Panc1 (cell line): ENCODE data around the gene KCNAB1. TPM values are rescaled to one million over a fixed set of nuclear protein-coding genes. Genes with fewer than 3 reads are reported as not detected.

ENCODE experiments used
- ATAC-seq: fragments of 200-7000 bp; cut with Tn5 transposase; 2 replicates; pipeline ENCODE4 v1.9.1; 2020; ENCODE audit warnings: mild to moderate bottlenecking, moderate library complexity
- BruUV-seq: library from RNA; stranded (reverse); fragments of 400-500 nt; replicated peaks from 2 replicates; lab custom pipeline; 2021; lab: Mats Ljungman, UMichigan
- CTCF ChIA-PET: fragments of 300-600 bp; sonication (Branson Sonifier 250); formaldehyde crosslinking; loops from one replicate; lab custom pipeline; 2022; ENCODE audit warnings: antibody characterized with exemption; lab: Charles Lee
- POLR2A ChIA-PET: fragments of 300-600 bp; sonication (Branson Sonifier 250); formaldehyde crosslinking; loops from one replicate; lab custom pipeline; 2022; ENCODE audit warnings: antibody characterized with exemption; lab: Charles Lee
- DNase-seq: peaks from one replicate; pipeline ENCODE4 v3.0.0-alpha.2; 2010; ENCODE audit warnings: low read depth, low spot score
- H3K27ac ChIP-seq: 2 replicates; pipeline ENCODE4 v1.5.1; 2011; ENCODE audit warnings: mild to moderate bottlenecking, low read length, inconsistent platforms
- H3K27me3 ChIP-seq: fragments of 200-500 bp; sonication (Bioruptor generic); 2 replicates; pipeline ENCODE4 v1.6.0; 2014; ENCODE audit warnings: low read length, inconsistent platforms; ENCODE audit not compliant: control insufficient read depth, insufficient read depth
- H3K36me3 ChIP-seq: fragments of 200-500 bp; sonication (Bioruptor generic); 2 replicates; pipeline ENCODE4 v1.5.1; 2014; ENCODE audit warnings: inconsistent platforms, mild to moderate bottlenecking, low read length, moderate library complexity; ENCODE audit not compliant: control insufficient read depth, insufficient read depth
- H3K4me1 ChIP-seq: 2 replicates; pipeline ENCODE4 v1.5.1; 2011; ENCODE audit warnings: inconsistent platforms, mild to moderate bottlenecking, low read length, moderate library complexity; ENCODE audit not compliant: control insufficient read depth, insufficient read depth
- H3K4me3 ChIP-seq, 2 experiments: 2 replicates each; pipeline ENCODE4 v1.5.1; 2011 to 2012; ENCODE audit warnings: low read depth in 2 of 2, low read length in 2 of 2, mild to moderate bottlenecking in 2 of 2, inconsistent platforms in 1 of 2, moderate library complexity in 1 of 2
- H3K9me3 ChIP-seq: fragments of 200-500 bp; sonication (Bioruptor generic); 2 replicates; pipeline ENCODE4 v1.5.1; 2014; ENCODE audit warnings: low read depth, mild to moderate bottlenecking, inconsistent platforms, low read length, moderate library complexity; ENCODE audit not compliant: control insufficient read depth, insufficient read depth
- POLR2AphosphoS5 ChIP-seq: IDR thresholded peaks from 2 replicates; pipeline ENCODE4 v1.6.1; 2012; ENCODE audit warnings: mild to moderate bottlenecking, low read depth, low read length, moderate library complexity
- SIN3A ChIP-seq: IDR thresholded peaks from 2 replicates; pipeline ENCODE4 v1.6.1; 2012; ENCODE audit warnings: low read depth, mild to moderate bottlenecking, low read length, moderate library complexity, borderline replicate concordance; ENCODE audit not compliant: insufficient read depth
- TCF7L2 ChIP-seq: IDR thresholded peaks from 2 replicates; pipeline ENCODE4 v1.6.1; 2011; ENCODE audit warnings: mild to moderate bottlenecking, low read depth, low read length, inconsistent platforms
- in situ Hi-C: cut with HindIII; loops from 2 replicates; pipeline ENCODE4 v1.10.0; 2016; ENCODE audit warnings: low sequenced_read_pairs, low pct_unique_long_range_greater_than_20kb
- intact Hi-C: fragments of 100-400 bp; cut with micrococcal nuclease; formaldehyde crosslinking; loops from one replicate; pipeline ENCODE4 v1.10.0; 2022; ENCODE audit not compliant: unreplicated experiment
- total RNA-seq: library from RNA; stranded (reverse); gene quantifications from one replicate; pipeline ENCODE4 v1.2.1, GENCODE V29; 2021; ENCODE audit not compliant: unreplicated experiment
- TF ChIP-seq, protein P1 (sequence below): fragments of 450-650 bp; IDR thresholded peaks from 2 replicates; pipeline ENCODE4 v1.5.1; 2017; ENCODE audit warnings: mild to moderate bottlenecking
- TF ChIP-seq, protein P2 (sequence below), 2 experiments: IDR thresholded peaks; 2 replicates each; pipeline ENCODE4 v1.6.1; 2011 to 2012; ENCODE audit warnings: low read depth in 2 of 2, control low read depth in 1 of 2, low read length in 1 of 2, mild to moderate bottlenecking in 1 of 2, moderate library complexity in 1 of 2; ENCODE audit not compliant: insufficient read depth in 1 of 2

Gene KCNAB1
- total RNA-seq, 1 experiment from 2014 or later, result not detected

DNA sequence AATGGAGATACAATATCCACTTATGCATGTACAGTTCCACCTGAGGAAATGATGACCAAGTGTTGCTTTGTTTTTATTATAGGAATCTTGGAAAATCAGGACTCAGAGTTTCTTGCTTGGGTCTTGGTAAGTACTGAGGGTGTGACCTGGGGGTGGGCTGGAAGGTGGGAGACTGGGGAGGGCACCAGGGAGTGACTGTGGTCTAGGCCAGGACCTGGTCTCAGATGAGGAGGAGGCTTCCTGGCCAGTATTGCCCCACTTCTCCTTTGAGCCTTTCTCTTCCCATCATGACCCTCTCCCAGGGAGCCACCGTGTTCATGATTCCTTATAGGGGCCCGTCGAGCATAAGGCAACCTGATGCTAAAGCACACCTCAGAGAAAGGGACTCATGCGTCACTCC, 301.2 kb downstream of the KCNAB1 start:
- H3K27me3 ChIP-seq, result no peaks in the 10 kb centered on the region; the same call in 1 of the 2 replicates
- ChIA-PET CTCF (no interaction called here), POLR2A (no interaction called here)
- no peaks in the 10 kb centered on the region for H3K36me3 ChIP-seq
- no peak for ATAC-seq
- no peaks in the 10 kb centered on the region for H3K9me3 ChIP-seq
- DNase-seq, result no peak
- H3K4me3 ChIP-seq, result no peak overlapping the region
- no peaks in the 10 kb centered on the region for H3K4me1 ChIP-seq
- TF ChIP-seq, protein P1, sequence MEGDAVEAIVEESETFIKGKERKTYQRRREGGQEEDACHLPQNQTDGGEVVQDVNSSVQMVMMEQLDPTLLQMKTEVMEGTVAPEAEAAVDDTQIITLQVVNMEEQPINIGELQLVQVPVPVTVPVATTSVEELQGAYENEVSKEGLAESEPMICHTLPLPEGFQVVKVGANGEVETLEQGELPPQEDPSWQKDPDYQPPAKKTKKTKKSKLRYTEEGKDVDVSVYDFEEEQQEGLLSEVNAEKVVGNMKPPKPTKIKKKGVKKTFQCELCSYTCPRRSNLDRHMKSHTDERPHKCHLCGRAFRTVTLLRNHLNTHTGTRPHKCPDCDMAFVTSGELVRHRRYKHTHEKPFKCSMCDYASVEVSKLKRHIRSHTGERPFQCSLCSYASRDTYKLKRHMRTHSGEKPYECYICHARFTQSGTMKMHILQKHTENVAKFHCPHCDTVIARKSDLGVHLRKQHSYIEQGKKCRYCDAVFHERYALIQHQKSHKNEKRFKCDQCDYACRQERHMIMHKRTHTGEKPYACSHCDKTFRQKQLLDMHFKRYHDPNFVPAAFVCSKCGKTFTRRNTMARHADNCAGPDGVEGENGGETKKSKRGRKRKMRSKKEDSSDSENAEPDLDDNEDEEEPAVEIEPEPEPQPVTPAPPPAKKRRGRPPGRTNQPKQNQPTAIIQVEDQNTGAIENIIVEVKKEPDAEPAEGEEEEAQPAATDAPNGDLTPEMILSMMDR, result no peak
- TF ChIP-seq SIN3A (no peak), TCF7L2 (no peak), POLR2AphosphoS5 (no peak)
- TF ChIP-seq, protein P2, sequence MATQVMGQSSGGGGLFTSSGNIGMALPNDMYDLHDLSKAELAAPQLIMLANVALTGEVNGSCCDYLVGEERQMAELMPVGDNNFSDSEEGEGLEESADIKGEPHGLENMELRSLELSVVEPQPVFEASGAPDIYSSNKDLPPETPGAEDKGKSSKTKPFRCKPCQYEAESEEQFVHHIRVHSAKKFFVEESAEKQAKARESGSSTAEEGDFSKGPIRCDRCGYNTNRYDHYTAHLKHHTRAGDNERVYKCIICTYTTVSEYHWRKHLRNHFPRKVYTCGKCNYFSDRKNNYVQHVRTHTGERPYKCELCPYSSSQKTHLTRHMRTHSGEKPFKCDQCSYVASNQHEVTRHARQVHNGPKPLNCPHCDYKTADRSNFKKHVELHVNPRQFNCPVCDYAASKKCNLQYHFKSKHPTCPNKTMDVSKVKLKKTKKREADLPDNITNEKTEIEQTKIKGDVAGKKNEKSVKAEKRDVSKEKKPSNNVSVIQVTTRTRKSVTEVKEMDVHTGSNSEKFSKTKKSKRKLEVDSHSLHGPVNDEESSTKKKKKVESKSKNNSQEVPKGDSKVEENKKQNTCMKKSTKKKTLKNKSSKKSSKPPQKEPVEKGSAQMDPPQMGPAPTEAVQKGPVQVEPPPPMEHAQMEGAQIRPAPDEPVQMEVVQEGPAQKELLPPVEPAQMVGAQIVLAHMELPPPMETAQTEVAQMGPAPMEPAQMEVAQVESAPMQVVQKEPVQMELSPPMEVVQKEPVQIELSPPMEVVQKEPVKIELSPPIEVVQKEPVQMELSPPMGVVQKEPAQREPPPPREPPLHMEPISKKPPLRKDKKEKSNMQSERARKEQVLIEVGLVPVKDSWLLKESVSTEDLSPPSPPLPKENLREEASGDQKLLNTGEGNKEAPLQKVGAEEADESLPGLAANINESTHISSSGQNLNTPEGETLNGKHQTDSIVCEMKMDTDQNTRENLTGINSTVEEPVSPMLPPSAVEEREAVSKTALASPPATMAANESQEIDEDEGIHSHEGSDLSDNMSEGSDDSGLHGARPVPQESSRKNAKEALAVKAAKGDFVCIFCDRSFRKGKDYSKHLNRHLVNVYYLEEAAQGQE (IDR thresholded peaks at IDR 0.05; ENCODE audit: insufficient read depth in 1 of 2, low read depth in 2 of 2, low read length in 1 of 2), result no peak
- H3K27ac ChIP-seq, result no peak overlapping the region
- no TSS peak for BruUV-seq
- intact Hi-C loops (no loop called here), in situ Hi-C loops (no loop called here)

DNA sequence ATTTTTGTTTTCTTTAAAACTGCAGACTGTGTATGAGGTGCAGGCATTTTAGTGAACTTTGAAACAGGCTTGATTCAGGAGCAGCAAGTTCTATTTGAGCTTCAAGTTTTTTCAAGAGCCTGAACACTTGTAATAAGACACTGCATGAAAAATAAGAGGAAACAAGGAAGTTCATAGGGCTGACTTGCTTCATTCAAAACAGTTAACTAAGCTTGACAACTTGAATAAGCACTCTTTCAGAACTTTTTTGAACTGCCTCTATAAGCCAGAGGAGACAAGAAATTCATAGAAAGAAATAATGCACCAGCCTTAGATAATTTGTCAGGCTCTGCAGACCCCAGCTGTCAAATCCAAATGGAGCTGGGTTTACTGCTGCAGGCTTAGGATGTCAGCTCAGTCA, 304.4 kb downstream of the KCNAB1 start:
- in situ Hi-C loops (no loop called here), intact Hi-C loops (no loop called here)
- CTCF ChIA-PET, result no interaction called here
- no peak overlapping the region for H3K27ac ChIP-seq
- no peaks in the 10 kb centered on the region; the same call in 1 of the 2 replicates for H3K27me3 ChIP-seq
- ATAC-seq, result no peak
- DNase-seq, result no peak
- H3K9me3 ChIP-seq, result no peaks in the 10 kb centered on the region
- no TSS peak for BruUV-seq
- H3K4me1 ChIP-seq, result no peaks in the 10 kb centered on the region
- H3K36me3 ChIP-seq, result no peaks in the 10 kb centered on the region
- no peak overlapping the region for H3K4me3 ChIP-seq
- POLR2A ChIA-PET, result no interaction called here
- TF ChIP-seq, protein P2 (IDR thresholded peaks at IDR 0.05; ENCODE audit: insufficient read depth in 1 of 2, low read depth in 2 of 2, low read length in 1 of 2), result no peak
- no peak for TF ChIP-seq TCF7L2
- TF ChIP-seq, protein P1, result no peak
- no peak for TF ChIP-seq POLR2AphosphoS5
- no peak for TF ChIP-seq SIN3A
